H1 (cell line): ENCODE results near the gene ARHGEF28. TPM values are rescaled to one million over a fixed set of nuclear protein-coding genes. Genes with fewer than 3 reads are reported as not detected.
A peak's percentile ranks its signal among the peaks of the same experiment; 100 is the strongest.

Source experiments
- CHD7 ChIP-seq: fragments of 300-600 bp; sonication (generic); IDR thresholded peaks from 2 replicates; pipeline ENCODE4 v1.7.1; 2012; ENCODE audit warnings: low read length, moderate library complexity, mild to moderate bottlenecking, inconsistent platforms; ENCODE audit not compliant: insufficient replicate concordance
- CTBP2 ChIP-seq: IDR thresholded peaks from 2 replicates; pipeline ENCODE4 v1.7.0; 2011; ENCODE audit warnings: borderline replicate concordance, mild to moderate bottlenecking, moderate library complexity, mixed read lengths, low read length; ENCODE audit not compliant: insufficient read depth, insufficient read length
- CTCF ChIP-seq, 3 experiments: IDR thresholded peaks; 1 replicate in 2 of 3; 2 replicates in 1 of 3; pipeline versions ENCODE4 v1.5.1 to v1.6.1; 2011; ENCODE audit warnings: low read length in 3 of 3, mild to moderate bottlenecking in 3 of 3, inconsistent platforms in 2 of 3, low read depth in 1 of 3, moderate library complexity in 1 of 3; ENCODE audit not compliant: insufficient read depth in 1 of 3; ENCODE audit errors: control extremely low read depth in 1 of 3
- KDM1A ChIP-seq: fragments of 200-600, 300-600 bp; sonication (generic); IDR thresholded peaks from 2 replicates; pipeline ENCODE4 v1.7.1; 2016; ENCODE audit warnings: mild to moderate bottlenecking, low read length, borderline replicate concordance
- KDM4A ChIP-seq: IDR thresholded peaks from one replicate; pipeline ENCODE4 v1.7.1; 2012; ENCODE audit warnings: low read depth, mild to moderate bottlenecking, moderate library complexity, low read length, inconsistent platforms; ENCODE audit not compliant: severe bottlenecking
- SRF ChIP-seq: IDR thresholded peaks from 2 replicates; pipeline ENCODE4 v1.6.1; 2011; ENCODE audit warnings: mild to moderate bottlenecking, low read depth, low read length, moderate library complexity
- TEAD4 ChIP-seq: IDR thresholded peaks from 2 replicates; pipeline ENCODE4 v1.6.1; 2012; ENCODE audit warnings: low read depth, low read length, inconsistent platforms, mixed read lengths
- polyA plus RNA-seq, 7 experiments: library from polyadenylated mRNA; depleted of rRNA in 3 of 7; stranded (reverse) in 5 of 7; unstranded in 2 of 7; fragments of >200 nt in 5 of 7; fragments of 200-250 nt in 2 of 7; gene quantifications; 1 replicate in 5 of 7; 2 replicates in 1 of 7; 4 replicates in 1 of 7; pipeline versions ENCODE4 v1.2.1 to v1.2.3, GENCODE V29; 2011 to 2013; ENCODE audit warnings: missing spikeins in 2 of 7, mixed read lengths in 2 of 7
- total RNA-seq: library from RNA; stranded (reverse); fragmentation: NEBNext Ultra II Directional; extraction: Animal tissue kit (Norgen Biotek cat#: 25700); gene quantifications from 2 replicates; pipeline ENCODE4 v1.2.1, GENCODE V29; 2021

ARHGEF28 gene
- total and polyA plus RNA-seq, 2 of the 8 experiments (the other 6 are each of a cell fraction or from before 2014, with no cell fraction given) = 0.33 to 1.0 TPM

DNA sequence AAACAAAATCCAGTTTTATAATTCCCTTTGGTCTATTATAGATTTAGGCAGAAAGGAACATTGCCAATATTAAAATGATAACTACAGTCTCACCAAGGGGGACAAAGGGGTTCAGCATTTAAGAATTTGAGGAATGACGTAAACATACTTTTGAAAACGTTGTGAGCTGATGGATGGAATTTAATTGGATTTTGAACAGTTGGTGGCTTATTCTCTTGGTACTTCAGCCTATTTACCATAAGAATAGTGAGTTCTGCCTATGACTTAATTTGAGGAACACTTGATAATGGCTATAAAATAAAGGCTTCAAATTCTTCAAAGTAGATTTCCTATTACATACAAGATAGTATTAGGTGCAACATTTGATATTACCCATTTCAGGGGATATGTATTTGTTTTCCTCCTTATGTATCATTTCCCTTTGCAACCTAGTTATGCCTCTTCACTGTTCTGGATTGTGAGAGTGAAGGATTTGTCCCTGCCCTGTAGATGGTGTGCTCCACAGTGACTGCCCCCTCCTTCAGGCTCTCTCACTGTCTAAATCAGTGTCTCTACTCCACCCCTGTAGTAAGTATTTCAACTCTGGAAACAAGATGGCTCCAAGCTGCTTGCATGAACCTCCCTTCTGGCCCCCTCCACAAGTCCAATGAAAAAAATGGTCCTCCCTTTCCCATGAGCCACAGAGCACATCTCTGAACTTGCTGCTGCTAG is 225.6 kb downstream of the ARHGEF28 start (continued):
- TF ChIP-seq CHD7 (no peak), TEAD4 (0 out of 2 replicates have a peak, but pooled peaks have one; percentile 17), CTCF (IDR thresholded peaks at IDR 0.05; ENCODE audit: control extremely low read depth in 1 of 3, insufficient read depth in 1 of 3, low read depth in 1 of 3, low read length in 3 of 3) (peak in 1 of 3 experiments; percentile 4; a peak in 1 of 4 replicates), KDM1A (no peak), KDM4A (no peak), CTBP2 (no peak), SRF (no peak)
